HG02885 (cell line): ENCODE data around the gene HECTD4.
"Not testable (repeated sequence)": the region's sequence is repeated elsewhere in the genome, so short reads cannot be mapped to it uniquely, and the experiment has no call there.

Experiments used
- ATAC-seq: cut with Tn5 transposase; IDR thresholded peaks from one replicate; pipeline ENCODE4 v1.9.1; 2021; ENCODE audit warnings: mild to moderate bottlenecking; ENCODE audit not compliant: unreplicated experiment, poor library complexity

HECTD4 gene

DNA sequence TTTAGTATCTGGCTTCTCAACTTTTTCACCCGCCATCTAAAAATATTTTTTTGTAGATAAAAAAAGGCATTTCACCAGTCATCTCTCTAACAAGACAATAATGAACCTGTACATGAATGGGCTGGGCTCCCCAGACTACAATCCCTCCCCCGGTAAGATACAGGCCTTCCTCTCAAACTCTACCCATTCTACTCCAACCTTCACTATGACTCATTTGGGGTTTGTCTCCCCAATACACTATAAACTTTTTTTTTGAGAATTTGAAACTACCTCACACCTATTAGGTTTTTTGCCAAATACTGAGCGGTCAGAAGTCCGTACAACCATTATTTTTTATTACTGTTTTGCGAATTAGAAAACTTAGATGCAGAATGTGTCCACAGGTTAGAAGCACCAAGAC lies 26.4 kb upstream of the HECTD4 start:
- no peak for ATAC-seq

DNA sequence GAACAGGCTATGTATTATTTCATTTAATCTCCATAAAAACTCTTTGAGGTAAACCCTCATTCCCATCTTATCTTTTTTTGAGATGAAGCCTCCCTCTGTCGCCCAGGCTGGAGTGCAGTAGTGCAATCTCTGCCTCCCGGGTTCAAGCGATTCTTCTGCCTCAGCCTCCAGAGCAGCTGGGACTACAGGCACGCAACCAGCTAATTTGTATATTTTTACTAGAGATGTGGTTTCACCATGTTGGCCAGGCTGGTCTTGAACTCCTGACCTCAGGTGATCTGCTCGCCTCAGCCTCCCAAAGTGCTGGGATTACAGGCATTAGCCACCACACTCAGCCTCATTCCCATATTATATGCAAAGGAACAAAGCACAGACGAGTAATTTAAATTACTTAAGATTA lies 25.5 kb upstream of the HECTD4 start:
- not testable (repeated sequence) for ATAC-seq

- no peak for ATAC-seq
Measured at GRCh38 chr12:112406519-112407488, 24.6 kb upstream of the HECTD4 start.

- ATAC-seq, result no peak
Measured at GRCh38 chr12:112401903-112402498, 19.8 kb upstream of the HECTD4 start.

GRCh38 chr12:112401054-112401453 lies 18.8 kb upstream of the HECTD4 start:
- ATAC-seq, result no peak

GRCh38 chr12:112393328-112393727 lies 11.1 kb upstream of the HECTD4 start:
- no peak for ATAC-seq

DNA sequence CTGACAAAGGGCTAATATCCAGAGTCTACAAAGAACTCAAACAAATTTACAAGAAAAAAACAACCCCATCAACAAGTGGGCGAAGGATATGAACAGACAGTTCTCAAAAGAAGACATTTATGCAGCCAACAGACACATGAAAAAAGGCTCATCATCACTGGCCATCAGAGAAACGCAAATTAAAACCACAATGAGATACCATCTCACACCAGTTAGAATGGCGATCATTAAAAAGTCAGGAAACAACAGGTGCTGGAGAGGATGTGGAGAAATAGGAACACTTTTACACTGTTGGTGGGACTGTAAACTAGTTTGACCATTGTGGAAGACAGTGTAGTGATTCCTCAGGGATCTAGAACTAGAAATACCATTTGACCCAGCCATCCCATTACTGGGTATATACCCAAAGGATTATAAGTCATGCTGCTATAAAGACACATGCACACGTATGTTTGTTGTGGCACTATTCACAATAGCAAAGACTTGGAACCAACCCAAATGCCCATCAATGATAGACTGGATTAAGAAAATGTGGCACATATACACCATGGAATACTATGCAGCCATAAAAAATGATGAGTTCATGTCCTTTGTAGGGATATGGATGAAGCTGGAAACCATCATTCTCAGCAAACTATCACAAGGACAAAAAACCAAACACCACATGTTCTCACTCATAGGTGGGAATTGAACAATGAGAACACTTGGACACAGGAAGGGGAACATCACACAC lies 7.9 kb upstream of the HECTD4 start:
- not testable (repeated sequence) for ATAC-seq

GRCh38 chr12:112389228-112389627 lies 7.0 kb upstream of the HECTD4 start:
- no peak for ATAC-seq

DNA sequence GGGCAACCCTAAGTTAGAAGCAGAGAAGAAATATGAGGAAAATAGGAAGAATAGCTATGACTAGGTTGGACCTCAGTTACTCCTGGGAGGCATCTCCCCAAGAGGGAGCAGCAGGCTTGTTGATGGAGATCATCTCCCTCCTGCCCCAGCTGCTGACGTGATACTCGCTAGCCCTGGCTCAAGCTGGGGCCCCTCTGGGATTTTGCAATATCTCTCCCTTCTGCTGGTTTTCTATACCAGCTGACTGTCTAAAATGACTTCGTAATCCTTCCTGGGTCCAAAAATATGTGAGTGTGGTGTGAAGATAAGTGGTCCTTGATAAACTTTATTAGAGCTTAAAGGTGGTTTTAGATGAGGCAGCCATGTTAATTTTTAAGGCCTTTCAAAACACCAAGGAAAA lies 4.5 kb upstream of the HECTD4 start:
- ATAC-seq, result no peak

- no peak for ATAC-seq
Measured at GRCh38 chr12:112382866-112383265, 635 bp upstream of the HECTD4 start.

DNA sequence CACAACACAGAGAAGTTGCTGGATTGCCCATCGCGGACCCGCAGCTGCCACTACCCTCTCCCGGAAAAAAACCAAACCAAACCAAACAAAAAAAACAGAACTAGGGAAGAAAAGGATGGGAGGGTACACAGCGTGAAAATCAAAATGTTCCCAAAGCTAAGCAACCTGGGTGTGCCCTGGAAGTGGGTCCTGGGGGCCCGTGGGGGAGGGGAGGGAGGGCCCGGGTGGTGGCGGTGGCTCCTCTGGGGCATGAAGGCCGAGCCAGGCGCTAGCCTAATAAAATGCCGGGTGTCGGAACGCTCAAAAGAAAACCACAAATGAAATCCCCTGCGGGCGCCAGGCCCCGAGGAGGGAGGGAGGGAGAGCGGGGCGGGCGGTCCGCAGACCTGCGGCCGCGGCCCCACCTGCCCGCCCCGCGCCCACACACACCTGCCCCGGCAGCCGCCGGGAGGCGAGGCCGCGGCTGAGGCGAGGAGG lies 787 bp downstream of the HECTD4 start:
- ATAC-seq, result peak; percentile 48

- no peak for ATAC-seq
Measured at GRCh38 chr12:112380663-112381405, 1.4 kb downstream of the HECTD4 start.

- ATAC-seq, result no peak
Measured at GRCh38 chr12:112375105-112375504, 7.1 kb downstream of the HECTD4 start.

- ATAC-seq, result no peak
Measured at GRCh38 chr12:112374166-112374740, 8.0 kb downstream of the HECTD4 start.

- ATAC-seq, result no peak
Measured at GRCh38 chr12:112370868-112371510, 11.2 kb downstream of the HECTD4 start.

DNA sequence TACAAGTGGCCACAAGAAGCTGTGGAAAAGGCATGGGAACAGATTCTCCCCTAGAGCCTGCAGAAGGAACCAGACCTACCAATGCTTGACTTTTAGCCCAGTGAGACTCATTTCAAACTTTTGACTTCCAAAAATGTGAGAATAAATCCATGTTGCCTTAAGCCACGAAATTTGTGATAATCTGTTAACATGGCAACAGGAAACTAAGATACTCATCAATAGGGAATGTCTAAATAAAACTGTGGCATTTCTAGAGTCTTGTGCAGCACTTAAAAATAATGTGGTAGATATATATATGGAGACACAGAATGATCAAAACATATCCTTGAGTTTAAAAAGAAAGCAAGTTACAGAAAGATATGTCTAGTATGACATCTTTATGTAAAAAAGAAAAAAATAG lies 12.0 kb downstream of the HECTD4 start:
- ATAC-seq, result no peak

DNA sequence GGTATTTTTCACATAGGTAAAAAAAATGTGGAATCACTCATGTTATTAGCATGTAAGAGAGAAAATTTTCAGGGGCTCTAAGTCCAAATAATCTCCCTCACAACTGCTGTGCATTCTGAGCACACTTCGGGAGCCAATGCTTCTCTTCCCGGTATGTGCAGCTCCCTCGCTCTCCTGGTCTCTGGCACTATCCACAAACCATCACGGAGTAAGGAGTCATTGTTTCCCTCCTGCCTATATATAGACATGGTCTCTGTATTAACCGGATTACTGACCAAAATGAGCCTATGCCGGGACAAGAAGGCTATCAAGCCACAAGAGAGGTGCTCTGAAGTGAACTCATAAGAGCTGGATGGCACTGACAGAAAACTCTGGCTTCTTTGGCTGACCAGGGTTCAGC lies 13.4 kb downstream of the HECTD4 start:
- no peak for ATAC-seq

- no peak for ATAC-seq
Measured at GRCh38 chr12:112367965-112368364, 14.3 kb downstream of the HECTD4 start.

DNA sequence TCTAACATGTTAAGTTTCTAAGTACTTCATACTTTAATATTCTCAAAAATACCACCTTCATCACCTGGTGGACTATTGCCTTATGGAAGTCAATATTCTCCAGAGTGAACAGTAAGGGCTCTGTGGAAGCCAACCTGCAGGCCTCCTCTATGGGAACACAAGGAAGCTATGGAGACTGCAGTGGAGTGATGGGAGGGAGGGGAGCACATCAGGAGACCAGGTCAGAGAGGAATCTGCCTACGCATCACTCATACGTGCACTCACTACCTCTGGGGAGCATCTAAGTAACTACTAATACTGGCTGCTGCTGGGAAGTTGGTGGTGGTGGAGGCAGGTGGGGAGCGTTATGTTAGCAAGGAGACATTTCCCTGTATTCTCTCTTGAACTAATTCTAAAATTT lies 19.9 kb downstream of the HECTD4 start:
- ATAC-seq, result no peak
